A204.1 (cell line): Measurements from ENCODE around the gene CALHM5.

Source experiments
- FAIRE-seq: peaks from 2 replicates; lab custom pipeline; 2012; peaks lifted over from hg19 to GRCh38; lab: Jason Lieb, UNC

Gene CALHM5

DNA sequence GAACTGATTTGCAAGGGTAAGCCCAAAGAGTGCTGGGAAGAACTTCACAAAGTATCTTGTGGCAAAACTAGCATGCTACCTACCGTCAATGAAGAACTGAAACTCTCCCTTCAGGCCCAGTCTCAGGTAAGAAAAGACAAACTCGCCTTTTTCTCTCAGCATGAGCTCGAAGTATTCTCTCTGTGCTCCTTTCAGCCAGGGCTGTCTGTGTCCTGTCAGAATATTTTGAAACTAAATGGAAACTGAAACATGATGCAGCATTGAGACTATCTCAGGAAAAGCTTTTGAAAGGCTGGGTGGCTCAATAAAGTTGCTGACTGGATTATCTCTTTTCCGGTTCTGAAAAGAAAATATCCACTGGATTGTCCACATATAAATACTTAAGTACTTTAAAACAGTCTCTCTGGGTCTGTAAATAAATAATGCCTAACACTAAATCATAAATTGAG is 696 bp downstream of the CALHM5 start:
- no peak for FAIRE-seq

- FAIRE-seq, result no peak
Observed at GRCh38 chr6:116512734-116513133, 1.3 kb downstream of the CALHM5 start.

- FAIRE-seq, result no peak
Observed at GRCh38 chr6:116513224-116513875, 1.9 kb downstream of the CALHM5 start.

- FAIRE-seq, result no peak
Observed at GRCh38 chr6:116514111-116514510, 2.7 kb downstream of the CALHM5 start.

DNA sequence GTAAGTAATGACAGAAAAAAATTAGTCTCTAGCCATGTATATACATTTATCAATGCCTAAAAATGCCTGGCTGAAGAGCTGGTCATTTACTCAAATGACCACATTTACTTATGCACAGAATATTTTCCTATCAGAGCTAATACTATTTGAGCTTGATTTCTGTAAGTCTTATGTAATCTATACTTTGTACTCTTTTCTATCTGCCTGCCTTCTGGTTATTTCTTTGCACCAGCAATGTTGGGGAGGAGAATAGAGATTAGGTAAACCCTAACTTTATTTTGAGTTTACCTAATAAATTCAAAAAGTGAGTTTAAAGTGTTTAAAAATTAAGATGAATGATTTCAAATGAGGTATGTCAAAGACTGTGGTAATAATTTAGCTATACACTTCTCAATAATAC is 3.7 kb downstream of the CALHM5 start:
- FAIRE-seq, result no peak

DNA sequence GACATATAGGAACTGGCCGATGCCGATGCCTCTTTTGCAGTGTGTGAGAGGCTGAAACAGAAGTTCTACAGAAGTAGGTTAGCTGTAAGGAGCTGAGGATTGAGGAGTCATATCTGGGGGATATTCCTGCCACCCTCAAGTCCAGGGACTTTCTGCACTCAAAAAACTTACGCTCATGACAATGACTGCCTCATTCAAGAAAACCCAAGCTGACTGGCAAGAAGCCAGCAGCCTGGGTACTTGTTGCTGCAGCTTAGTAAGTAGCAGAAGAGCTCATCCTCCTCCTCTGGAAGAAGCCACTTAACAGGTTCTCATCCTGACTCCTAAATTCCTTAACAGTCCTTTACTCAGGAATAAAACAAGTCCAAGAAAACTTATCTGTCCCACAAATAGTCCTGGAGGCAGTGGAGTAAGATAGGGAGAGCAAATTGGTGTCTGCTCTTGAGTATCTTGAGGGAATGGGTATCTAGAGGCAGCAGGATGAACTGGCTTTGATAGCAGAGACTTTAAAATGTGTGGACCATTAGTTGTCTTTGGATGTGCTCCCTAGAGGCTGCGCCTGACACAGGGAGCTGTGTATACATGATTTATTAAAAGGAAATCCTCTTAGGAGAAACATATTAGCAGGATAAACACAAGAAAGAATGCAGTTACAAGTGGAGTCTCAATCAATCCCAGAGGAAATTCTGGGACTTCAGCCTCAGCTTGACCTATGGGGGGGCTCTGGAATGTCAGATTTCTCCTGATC is 7.4 kb downstream of the CALHM5 start:
- FAIRE-seq, result no peak

GRCh38 chr6:116522896-116523295 is 11.5 kb downstream of the CALHM5 start:
- no peak for FAIRE-seq

DNA sequence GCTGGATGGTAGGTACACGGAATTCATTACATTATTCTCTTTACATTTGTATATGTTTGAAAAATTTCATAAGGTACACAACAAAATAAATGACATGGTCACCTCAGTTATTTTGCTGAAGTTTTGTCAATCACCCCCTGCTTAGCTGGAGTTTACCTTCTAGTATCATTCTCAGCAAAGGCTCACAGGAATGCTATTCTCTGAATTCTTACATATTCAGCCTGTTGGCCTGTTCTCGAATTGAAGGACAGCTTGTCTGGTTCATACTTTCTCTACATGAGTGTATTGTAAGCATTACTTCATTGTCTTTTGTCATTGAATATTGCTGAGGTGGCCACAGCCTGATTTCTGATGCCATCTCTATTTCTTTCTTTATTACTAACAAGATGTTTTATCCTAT is 12.8 kb downstream of the CALHM5 start:
- FAIRE-seq, result no peak

DNA sequence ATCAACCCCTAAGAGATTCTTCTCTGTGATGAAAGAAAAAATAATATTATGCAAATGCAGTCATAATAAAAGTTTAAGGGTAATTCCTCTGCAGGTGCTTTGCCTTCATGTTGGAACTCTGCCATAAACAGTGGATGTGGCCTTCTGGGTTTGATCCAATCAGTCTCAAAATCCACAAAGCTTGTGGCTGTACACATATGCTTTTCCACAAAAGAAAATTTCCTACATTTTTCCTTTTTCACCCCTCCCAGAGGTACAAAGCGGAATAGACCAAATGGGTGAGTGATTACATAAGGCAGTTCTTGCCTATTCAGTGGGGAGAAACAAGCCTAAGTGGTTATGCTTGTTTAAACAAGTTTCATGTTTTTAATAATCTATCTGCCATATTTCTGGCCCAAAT is 16.7 kb downstream of the CALHM5 start:
- no peak for FAIRE-seq

DNA sequence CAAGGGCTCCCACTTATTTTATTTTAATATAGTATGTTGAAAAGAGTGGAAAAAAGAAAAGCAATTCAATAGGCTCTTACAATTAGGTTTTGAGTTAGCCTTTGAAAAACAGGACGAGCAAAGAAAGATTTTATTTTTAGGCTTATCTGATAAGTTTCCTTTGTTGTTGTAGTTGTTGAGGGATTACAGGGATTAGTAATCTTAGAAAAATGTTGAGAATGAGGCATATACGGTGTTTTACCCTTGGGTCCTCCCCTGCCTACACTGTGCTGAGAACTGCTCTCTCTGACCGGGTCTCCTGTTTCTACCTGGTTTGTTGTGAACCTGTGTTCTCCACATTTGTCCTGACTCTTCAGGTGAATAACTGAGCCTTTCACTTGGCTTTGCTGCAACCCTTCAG is 17.3 kb downstream of the CALHM5 start:
- no peak for FAIRE-seq

DNA sequence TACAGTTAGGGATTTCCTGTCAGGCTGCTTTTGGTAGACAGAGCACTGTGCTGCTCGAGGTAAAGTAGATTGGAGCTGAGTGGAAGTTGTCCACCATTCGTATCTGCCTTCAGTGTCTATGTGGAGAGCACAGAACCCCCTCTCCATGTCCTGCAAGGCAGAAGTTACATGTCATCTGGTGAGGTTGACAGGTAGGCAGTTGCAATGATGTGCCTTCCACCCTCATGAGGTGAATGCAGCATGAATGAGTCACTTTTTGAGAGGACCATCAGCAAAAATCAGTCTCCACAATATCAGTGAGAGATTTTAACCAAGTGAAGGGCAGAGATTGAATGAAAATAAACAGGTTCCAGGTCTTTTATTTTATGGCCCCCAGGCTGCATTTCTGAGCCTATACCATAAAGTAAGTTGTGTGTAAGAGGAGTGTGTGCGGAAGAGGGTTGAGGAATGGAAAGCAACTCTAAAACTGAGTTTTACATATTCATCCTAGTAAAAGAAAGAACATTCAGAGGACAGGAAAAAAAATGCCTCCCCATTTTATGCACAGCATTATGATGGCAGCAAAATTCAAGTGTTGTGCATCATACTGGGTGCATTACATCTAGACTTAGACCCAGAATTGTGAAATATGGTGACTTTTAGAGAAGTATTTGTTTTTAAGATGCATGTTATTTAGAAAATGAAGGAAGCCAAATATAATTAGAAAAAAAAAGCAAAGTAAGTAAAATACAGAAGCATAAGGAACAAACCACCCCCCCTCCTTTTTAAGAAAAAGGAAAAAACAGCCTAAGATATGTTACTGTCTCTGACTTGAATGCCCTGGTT is 18.2 kb downstream of the CALHM5 start:
- FAIRE-seq, result no peak

GRCh38 chr6:116530436-116530835 is 19.0 kb downstream of the CALHM5 start:
- no peak for FAIRE-seq

- FAIRE-seq, result peak; percentile 96
Observed at GRCh38 chr6:116531675-116532570, 20.5 kb downstream of the CALHM5 start.

DNA sequence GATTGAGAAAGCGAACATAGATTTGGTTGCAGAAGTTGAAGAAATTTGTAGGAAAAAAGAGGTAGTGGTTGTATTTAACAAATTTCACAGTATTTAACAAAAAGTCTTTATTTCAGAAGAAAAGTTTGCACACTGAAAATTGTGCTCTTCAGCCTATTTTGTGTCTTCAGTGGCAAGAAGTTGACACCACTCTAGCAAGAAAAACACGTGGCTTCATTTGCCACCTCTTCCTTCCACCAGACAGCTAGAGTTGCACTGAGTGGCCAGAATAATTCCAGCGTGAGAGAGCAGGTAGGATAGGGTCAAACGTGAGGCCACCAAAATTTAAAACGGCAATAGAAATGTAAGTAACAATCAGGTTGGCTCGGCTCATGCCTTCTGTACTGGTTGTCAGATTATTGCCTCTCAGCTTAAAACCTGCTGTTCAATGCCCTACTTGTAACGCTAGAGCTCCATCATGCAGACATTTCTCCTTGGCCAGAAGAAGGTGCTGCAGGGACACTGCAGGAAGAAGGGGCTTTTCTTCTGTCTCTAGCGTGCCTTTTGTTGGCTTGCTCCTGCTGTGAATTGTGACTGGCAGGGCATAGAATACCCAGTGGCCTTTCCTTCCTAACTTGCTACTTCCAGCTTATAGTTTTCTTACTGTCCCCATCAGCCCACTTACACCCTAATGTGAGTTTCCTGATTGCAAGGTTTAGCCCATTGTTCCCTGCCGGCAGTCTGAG is 22.0 kb downstream of the CALHM5 start:
- FAIRE-seq, result no peak

GRCh38 chr6:116535109-116535508 is 23.7 kb downstream of the CALHM5 start:
- no peak for FAIRE-seq

DNA sequence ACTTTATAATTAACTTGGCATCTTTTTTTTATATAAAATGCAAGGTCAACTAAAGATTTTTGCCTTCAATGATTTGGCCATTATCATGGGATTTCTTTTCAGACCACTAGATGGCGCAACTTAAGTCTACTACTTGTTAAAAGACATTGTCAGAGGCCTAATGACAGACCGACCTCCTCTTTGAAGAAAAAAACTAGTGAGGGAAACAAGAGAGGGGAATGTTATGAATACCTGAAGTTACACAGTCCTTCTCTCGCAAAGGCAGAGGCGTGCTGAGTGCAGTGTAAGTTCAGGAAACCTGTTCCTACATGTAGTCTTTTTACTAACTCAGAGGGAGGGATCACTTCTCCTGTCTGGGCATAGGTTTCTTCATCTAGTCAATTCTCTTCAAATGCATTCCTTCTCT is 24.8 kb downstream of the CALHM5 start:
- FAIRE-seq, result peak; percentile 96

GRCh38 chr6:116542426-116542825 is 31.0 kb downstream of the CALHM5 start:
- no peak for FAIRE-seq

GRCh38 chr6:116543149-116543548 is 31.7 kb downstream of the CALHM5 start:
- no peak for FAIRE-seq

DNA sequence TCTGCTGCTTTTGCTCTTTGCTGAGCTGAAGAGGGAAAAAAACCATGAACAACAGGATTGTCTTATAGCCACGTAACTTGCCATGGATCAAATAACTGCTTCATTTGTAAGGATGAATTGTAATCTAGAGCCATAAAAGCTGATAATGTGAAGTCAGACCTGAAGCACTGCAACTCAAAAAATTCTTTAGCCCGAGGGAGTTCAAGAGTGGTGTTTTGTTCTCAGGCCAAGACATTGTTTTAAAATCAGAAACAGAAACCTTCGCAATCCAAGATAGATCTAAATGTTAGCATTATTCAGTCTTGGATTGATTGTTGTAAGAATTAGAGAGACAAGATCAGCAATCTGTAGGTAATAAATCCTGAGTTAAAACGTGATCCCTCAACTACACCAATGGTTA is 34.2 kb downstream of the CALHM5 start, which contains the start of gene TRAPPC3L:
TRAPPC3L (minus strand) TSS at position 34 of the 400 bp plus-strand sequence. CDS start 170 bp downstream, outside the sequence.
- FAIRE-seq, result no peak

GRCh38 chr6:116547358-116547757 is 35.9 kb downstream of the CALHM5 start:
- FAIRE-seq, result no peak

DNA sequence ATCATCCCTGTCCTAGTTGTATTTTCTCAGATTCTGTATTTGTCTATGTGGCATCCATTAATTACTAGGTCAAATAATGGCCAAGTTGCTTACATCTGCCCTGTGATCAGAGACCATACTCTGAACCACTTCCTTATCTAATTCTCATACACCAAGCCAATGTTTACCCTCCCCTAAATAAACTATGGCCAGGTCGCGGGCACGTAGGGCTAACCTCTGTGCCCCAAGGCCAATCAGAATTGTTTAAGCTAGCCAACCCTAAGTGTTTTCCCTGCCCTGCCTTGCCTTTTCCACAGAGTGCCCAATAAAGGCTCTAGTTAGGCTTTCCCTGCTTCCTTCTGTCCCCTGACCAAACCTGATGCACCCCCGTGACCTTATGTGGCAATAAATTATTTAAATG is 39.4 kb downstream of the CALHM5 start:
- FAIRE-seq, result no peak
